ENCODE data around the gene AFAP1L1. TPM values are rescaled to one million over a fixed set of nuclear protein-coding genes. Genes with fewer than 3 reads are reported as not detected.

Gene AFAP1L1
- total RNA-seq, 1 donor, result 1.1 TPM

- Histone ChIP-seq H3K27me3 (ENCODE audit: insufficient read depth, low read length) (peaks cover 7% of the 10 kb centered on the region), H4K20me1 (ENCODE audit: insufficient read depth, low read length) (no peaks in the 10 kb centered on the region), H2AFZ (ENCODE audit: low read length) (no peak overlapping the region), H3K4me3 (ENCODE audit: insufficient read depth, low read length) (no peak overlapping the region), H3K9me3 (ENCODE audit: low read depth, low read length) (peaks cover 5% of the 10 kb centered on the region), H3K4me2 (ENCODE audit: insufficient read depth, low read length) (no peak overlapping the region), H3K4me1 (ENCODE audit: insufficient read depth, low read length) (no peaks in the 10 kb centered on the region), H3K79me2 (ENCODE audit: insufficient read depth, low read length) (no peaks in the 10 kb centered on the region), H3K27ac (ENCODE audit: low read depth, low read length) (no peak overlapping the region), H3K36me3 (ENCODE audit: insufficient read depth, low read length) (no peaks in the 10 kb centered on the region)
- DNase-seq (ENCODE audit: insufficient read length, low spot score, missing footprints), result no peak
- TF ChIP-seq, protein P1, sequence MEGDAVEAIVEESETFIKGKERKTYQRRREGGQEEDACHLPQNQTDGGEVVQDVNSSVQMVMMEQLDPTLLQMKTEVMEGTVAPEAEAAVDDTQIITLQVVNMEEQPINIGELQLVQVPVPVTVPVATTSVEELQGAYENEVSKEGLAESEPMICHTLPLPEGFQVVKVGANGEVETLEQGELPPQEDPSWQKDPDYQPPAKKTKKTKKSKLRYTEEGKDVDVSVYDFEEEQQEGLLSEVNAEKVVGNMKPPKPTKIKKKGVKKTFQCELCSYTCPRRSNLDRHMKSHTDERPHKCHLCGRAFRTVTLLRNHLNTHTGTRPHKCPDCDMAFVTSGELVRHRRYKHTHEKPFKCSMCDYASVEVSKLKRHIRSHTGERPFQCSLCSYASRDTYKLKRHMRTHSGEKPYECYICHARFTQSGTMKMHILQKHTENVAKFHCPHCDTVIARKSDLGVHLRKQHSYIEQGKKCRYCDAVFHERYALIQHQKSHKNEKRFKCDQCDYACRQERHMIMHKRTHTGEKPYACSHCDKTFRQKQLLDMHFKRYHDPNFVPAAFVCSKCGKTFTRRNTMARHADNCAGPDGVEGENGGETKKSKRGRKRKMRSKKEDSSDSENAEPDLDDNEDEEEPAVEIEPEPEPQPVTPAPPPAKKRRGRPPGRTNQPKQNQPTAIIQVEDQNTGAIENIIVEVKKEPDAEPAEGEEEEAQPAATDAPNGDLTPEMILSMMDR (IDR thresholded peaks at IDR 0.05; ENCODE audit: extremely low read depth, low read depth, low read length), result peak; percentile 26
Observed at GRCh38 chr5:149264439-149265067, 7.1 kb upstream of the AFAP1L1 start.

DNA sequence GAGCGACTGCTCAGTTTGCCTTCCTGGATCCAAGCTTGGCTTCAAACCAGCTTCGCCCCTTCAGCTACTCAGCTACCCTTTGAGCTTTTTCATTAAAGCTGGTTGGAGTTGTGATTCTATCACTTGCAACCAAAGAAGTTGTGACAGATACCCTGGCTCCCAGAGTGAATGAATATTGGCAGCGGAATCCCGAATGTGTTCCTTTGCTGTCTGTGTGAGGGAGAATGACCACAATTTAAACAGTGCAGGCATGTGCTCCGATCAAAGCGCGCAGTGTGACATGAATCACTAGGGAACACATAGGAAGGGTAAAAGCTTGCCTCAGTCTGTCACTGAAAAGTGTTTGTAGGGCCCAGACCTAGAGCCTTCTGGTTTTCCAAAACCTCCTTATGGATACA, 6.6 kb upstream of the AFAP1L1 start:
- Histone ChIP-seq H3K4me3 (ENCODE audit: insufficient read depth, low read length) (no peak overlapping the region), H3K79me2 (ENCODE audit: insufficient read depth, low read length) (no peaks in the 10 kb centered on the region), H4K20me1 (ENCODE audit: insufficient read depth, low read length) (no peaks in the 10 kb centered on the region), H3K27me3 (ENCODE audit: insufficient read depth, low read length) (peaks cover 7% of the 10 kb centered on the region), H2AFZ (ENCODE audit: low read length) (no peak overlapping the region), H3K9me3 (ENCODE audit: low read depth, low read length) (peaks cover 5% of the 10 kb centered on the region), H3K27ac (ENCODE audit: low read depth, low read length) (no peak overlapping the region), H3K36me3 (ENCODE audit: insufficient read depth, low read length) (no peaks in the 10 kb centered on the region), H3K4me1 (ENCODE audit: insufficient read depth, low read length) (no peaks in the 10 kb centered on the region), H3K4me2 (ENCODE audit: insufficient read depth, low read length) (no peak overlapping the region)
- TF ChIP-seq, protein P1 (IDR thresholded peaks at IDR 0.05; ENCODE audit: extremely low read depth, low read depth, low read length), result no peak
- no peak for DNase-seq (ENCODE audit: insufficient read length, low spot score, missing footprints)

GRCh38 chr5:149265597-149265996, 6.1 kb upstream of the AFAP1L1 start:
- Histone ChIP-seq H3K79me2 (ENCODE audit: insufficient read depth, low read length) (no peaks in the 10 kb centered on the region), H2AFZ (ENCODE audit: low read length) (no peak overlapping the region), H4K20me1 (ENCODE audit: insufficient read depth, low read length) (no peaks in the 10 kb centered on the region), H3K4me3 (ENCODE audit: insufficient read depth, low read length) (no peak overlapping the region), H3K4me2 (ENCODE audit: insufficient read depth, low read length) (no peak overlapping the region), H3K9me3 (ENCODE audit: low read depth, low read length) (peaks cover 5% of the 10 kb centered on the region), H3K36me3 (ENCODE audit: insufficient read depth, low read length) (no peaks in the 10 kb centered on the region), H3K4me1 (ENCODE audit: insufficient read depth, low read length) (no peaks in the 10 kb centered on the region), H3K27ac (ENCODE audit: low read depth, low read length) (no peak overlapping the region), H3K27me3 (ENCODE audit: insufficient read depth, low read length) (peaks cover 7% of the 10 kb centered on the region)
- peak; percentile 79 for DNase-seq (ENCODE audit: insufficient read length, low spot score, missing footprints)
- TF ChIP-seq, protein P1 (IDR thresholded peaks at IDR 0.05; ENCODE audit: extremely low read depth, low read depth, low read length), result peak; percentile 66

- Histone ChIP-seq H3K4me1 (ENCODE audit: insufficient read depth, low read length) (peaks cover 10% of the 10 kb centered on the region), H3K36me3 (ENCODE audit: insufficient read depth, low read length) (no peaks in the 10 kb centered on the region), H3K9me3 (ENCODE audit: low read depth, low read length) (peaks cover 5% of the 10 kb centered on the region), H3K27me3 (ENCODE audit: insufficient read depth, low read length) (peaks cover 14% of the 10 kb centered on the region), H3K4me2 (ENCODE audit: insufficient read depth, low read length) (no peak overlapping the region), H2AFZ (ENCODE audit: low read length) (no peak overlapping the region), H3K79me2 (ENCODE audit: insufficient read depth, low read length) (no peaks in the 10 kb centered on the region), H3K27ac (ENCODE audit: low read depth, low read length) (no peak overlapping the region), H3K4me3 (ENCODE audit: insufficient read depth, low read length) (no peak overlapping the region), H4K20me1 (ENCODE audit: insufficient read depth, low read length) (no peaks in the 10 kb centered on the region)
- DNase-seq (ENCODE audit: insufficient read length, low spot score, missing footprints), result no peak
- TF ChIP-seq, protein P1 (IDR thresholded peaks at IDR 0.05; ENCODE audit: extremely low read depth, low read depth, low read length), result no peak
Observed at GRCh38 chr5:149267241-149267973, 4.3 kb upstream of the AFAP1L1 start.
